K562 (cell line): ENCODE results near the gene USP2. TPM values are rescaled to one million over a fixed set of nuclear protein-coding genes. Genes with fewer than 3 reads are reported as not detected.

Experiments used
- ATAC-seq: fragments of 200-7000 bp; cut with Tn5 transposase; 3 replicates; pipeline ENCODE4 v1.9.1; 2020; ENCODE audit warnings: moderate library complexity
- BruUV-seq: library from RNA; stranded (reverse); fragments of 400-500 nt; replicated peaks from 2 replicates; lab custom pipeline; 2021; lab: Mats Ljungman, UMichigan
- CTCF ChIA-PET: fragments of 300-600 bp; formaldehyde crosslinking; extraction: SDS; loops from one replicate; lab custom pipeline; 2021; ENCODE audit warnings: low intra/inter-chr PET ratio; lab: Yijun Ruan, JAX
- POLR2A ChIA-PET: fragments of 300-600, 350-650 bp; sonication (Branson Sonifier 250); formaldehyde crosslinking; extraction: SDS; loops from one replicate; lab custom pipeline; 2021; ENCODE audit warnings: antibody characterized with exemption, inconsistent platforms; lab: Yijun Ruan, JAX
- DNase-seq, 4 experiments: peaks; one replicate each; pipeline versions ENCODE4 v3.0.0 to v3.0.0-alpha.2; 2011 to 2018; ENCODE audit warnings: low spot score in 3 of 4, mixed read lengths in 3 of 4; ENCODE audit errors: extremely low read depth in 1 of 4
- FAIRE-seq: peaks from 2 replicates; lab custom pipeline; 2011; peaks lifted over from hg19 to GRCh38; lab: Jason Lieb, UNC
- H2AFZ ChIP-seq: 2 replicates; pipeline ENCODE4 v1.6.0; 2011; ENCODE audit warnings: low read depth, low read length, control low read depth, inconsistent platforms
- H3K27ac ChIP-seq: fragments of 200-600 bp; 3 replicates; pipeline ENCODE4 v1.8.0; 2011; ENCODE audit warnings: low read depth, mild to moderate bottlenecking, control low read depth, inconsistent platforms, low read length, moderate library complexity, mixed read lengths; ENCODE audit errors: extremely low read depth
- H3K27me3 ChIP-seq, 2 experiments: fragments of 300-600 bp in 1 of 2; 2 replicates in 1 of 2; 3 replicates in 1 of 2; pipeline versions ENCODE4 v1.6.0 to v1.8.0; 2011; ENCODE audit warnings: inconsistent platforms in 2 of 2, low read length in 2 of 2, mild to moderate bottlenecking in 1 of 2, mixed read lengths in 1 of 2, moderate library complexity in 1 of 2; ENCODE audit not compliant: control insufficient read depth in 2 of 2, insufficient read depth in 2 of 2
- H3K36me3 ChIP-seq: fragments of 300-600 bp; 3 replicates; pipeline ENCODE4 v1.8.0; 2011; ENCODE audit warnings: mild to moderate bottlenecking, low read length, inconsistent platforms; ENCODE audit not compliant: control insufficient read depth, insufficient read depth
- H3K4me1 ChIP-seq, 2 experiments: fragments of 200-600 bp in 1 of 2; replicated peaks in 1 of 2; 2 replicates in 1 of 2; 3 replicates in 1 of 2; pipeline versions ENCODE4 v1.5.1 to v1.8.0; 2011; ENCODE audit warnings: inconsistent platforms in 2 of 2, low read length in 2 of 2, mild to moderate bottlenecking in 1 of 2, mixed read lengths in 1 of 2, moderate library complexity in 1 of 2; ENCODE audit not compliant: control insufficient read depth in 2 of 2, insufficient read depth in 2 of 2
- H3K4me2 ChIP-seq: 2 replicates; pipeline ENCODE4 v1.6.1; 2011; ENCODE audit warnings: low read length, control low read depth, inconsistent platforms, mixed read lengths; ENCODE audit not compliant: insufficient read depth
- H3K4me3 ChIP-seq: fragments of 200-600 bp; sonication (generic), shearing (Covaris generic); 2 replicates; pipeline ENCODE4 v1.5.1; 2016; ENCODE audit warnings: control low read depth, inconsistent platforms
- H3K79me2 ChIP-seq: fragments of 200-600 bp; 3 replicates; pipeline ENCODE4 v1.8.0; 2011; ENCODE audit warnings: low read length, inconsistent platforms; ENCODE audit not compliant: control insufficient read depth, insufficient read depth
- H3K9ac ChIP-seq, 2 experiments: 2 replicates each; pipeline versions ENCODE4 v1.6.0 to v1.6.1; 2011; ENCODE audit warnings: low read depth in 2 of 2, low read length in 2 of 2, control low read depth in 1 of 2, inconsistent platforms in 1 of 2, mild to moderate bottlenecking in 1 of 2, mixed read lengths in 1 of 2; ENCODE audit not compliant: insufficient read depth in 1 of 2
- H3K9me1 ChIP-seq: one replicate; pipeline ENCODE4 v1.6.0; 2011; ENCODE audit warnings: inconsistent platforms, mild to moderate bottlenecking, low read length, moderate library complexity; ENCODE audit not compliant: control insufficient read depth, insufficient read depth
- H3K9me3 ChIP-seq: replicated peaks from 2 replicates; pipeline ENCODE4 v1.5.1; 2011; ENCODE audit warnings: low read depth, low read length, inconsistent platforms; ENCODE audit not compliant: control insufficient read depth, insufficient read depth
- H4K20me1 ChIP-seq: replicated peaks from 2 replicates; pipeline ENCODE4 v1.6.1; 2011; ENCODE audit warnings: low read length, inconsistent platforms, mixed read lengths; ENCODE audit not compliant: control insufficient read depth, insufficient read depth
- ATF3 ChIP-seq, 2 experiments: fragments of 450-650 bp in 1 of 2; sonication (generic) in 1 of 2; formaldehyde crosslinking in 1 of 2; IDR thresholded peaks in 1 of 2; conservative IDR thresholded peaks in 1 of 2; 2 replicates each; pipeline versions ENCODE4 v1.6.1 to v1.8.1; 2016 to 2023; ENCODE audit warnings: mild to moderate bottlenecking in 2 of 2, moderate library complexity in 2 of 2, inconsistent platforms in 1 of 2, missing genetic modification reagents in 1 of 2
- CREM ChIP-seq: IDR thresholded peaks from 2 replicates; pipeline ENCODE4 v1.6.1; 2014; ENCODE audit warnings: antibody characterized with exemption, low read depth
- DMBX1 ChIP-seq: fragments of 250-450 bp; sonication (Bioruptor Pico); IDR thresholded peaks from 2 replicates; pipeline ENCODE4 v1.8.0; 2022; ENCODE audit warnings: inconsistent platforms, mild to moderate bottlenecking, moderate library complexity, borderline replicate concordance
- E2F8 ChIP-seq: fragments of 450-650 bp; IDR thresholded peaks from 2 replicates; pipeline ENCODE4 v1.7.1; 2018; ENCODE audit warnings: mild to moderate bottlenecking, low read depth; ENCODE audit not compliant: partially characterized antibody
- EP400 ChIP-seq: fragments of 450-650 bp; IDR thresholded peaks from 2 replicates; pipeline ENCODE4 v1.6.1; 2017; ENCODE audit warnings: antibody characterized with exemption, mild to moderate bottlenecking, moderate library complexity
- GTF2F1 ChIP-seq: IDR thresholded peaks from 2 replicates; pipeline ENCODE4 v1.6.1; 2011; ENCODE audit warnings: low read depth, low read length, improper control_type of control experiment
- KDM1A ChIP-seq, 2 experiments: fragments of 450-650 bp; IDR thresholded peaks; 2 replicates each; pipeline ENCODE4 v1.6.1; 2016; ENCODE audit warnings: mild to moderate bottlenecking in 2 of 2
- KLF10 ChIP-seq: fragments of 250-450 bp; sonication (Bioruptor Pico); IDR thresholded peaks from 2 replicates; pipeline ENCODE4 v1.6.1; 2021; ENCODE audit warnings: matching md5 sums
- NFIX ChIP-seq: fragments of 250-450 bp; sonication (Bioruptor Pico); IDR thresholded peaks from 2 replicates; pipeline ENCODE4 v1.4.0; 2020; ENCODE audit warnings: low read depth, mild to moderate bottlenecking, moderate library complexity
- SIN3A ChIP-seq, 2 experiments: fragments of 150-350 bp in 1 of 2; IDR thresholded peaks; 2 replicates each; pipeline ENCODE4 v1.6.1; 2011 to 2016; ENCODE audit warnings: borderline replicate concordance in 2 of 2, low read depth in 2 of 2, low read length in 2 of 2, mild to moderate bottlenecking in 2 of 2, moderate library complexity in 2 of 2; ENCODE audit not compliant: control insufficient read depth in 1 of 2
- SNIP1 ChIP-seq: fragments of 450-650 bp; IDR thresholded peaks from 2 replicates; pipeline ENCODE4 v1.7.1; 2017; ENCODE audit warnings: low read depth, mild to moderate bottlenecking
- TAL1 ChIP-seq: fragments of 450-650 bp; IDR thresholded peaks from 2 replicates; pipeline ENCODE4 v1.6.1; 2016; ENCODE audit warnings: mild to moderate bottlenecking
- THAP12 ChIP-seq: fragments of 250-450 bp; sonication (Bioruptor Pico); IDR thresholded peaks from 2 replicates; pipeline ENCODE4 v1.9.0; 2021; ENCODE audit warnings: mild to moderate bottlenecking, inconsistent platforms
- THRB ChIP-seq: fragments of 450-650 bp; formaldehyde crosslinking; conservative IDR thresholded peaks from 2 replicates; pipeline ENCODE4 v1.4.0; 2022; ENCODE audit warnings: mild to moderate bottlenecking, missing genetic modification characterization
- ZC3H8 ChIP-seq: fragments of 450-650 bp; IDR thresholded peaks from 2 replicates; pipeline ENCODE4 v1.6.1; 2017
- ZSCAN32 ChIP-seq: fragments of 450-650 bp; formaldehyde crosslinking; IDR thresholded peaks from 2 replicates; pipeline ENCODE4 v1.4.0; 2020; ENCODE audit warnings: mild to moderate bottlenecking, moderate library complexity
- WGBS: fragments of 100-300 bp; shearing (Covaris generic); methylation state at CpG from one replicate; pipeline ENCODE4 v1.1.6; 2016; ENCODE audit warnings: low coverage, mixed read lengths; ENCODE audit not compliant: insufficient coverage; ENCODE audit errors: missing lambda C conversion rate; 5-methylcytosine and 5-hydroxymethylcytosine counted together
- in situ Hi-C: fragments of 300-500 bp; cut with MboI; formaldehyde crosslinking; loops from 4 replicates; pipeline ENCODE4 v1.15.0; 2018; ENCODE audit warnings: inconsistent platforms, mixed read lengths
- intact Hi-C: fragments of 100-400 bp; cut with micrococcal nuclease; formaldehyde crosslinking; loops from 2 replicates; pipeline ENCODE4 v1.14.2; 2022
- polyA plus RNA-seq, 8 experiments: library from polyadenylated mRNA; depleted of rRNA in 4 of 8; stranded (reverse) in 5 of 8; unstranded in 3 of 8; fragments of >200 nt; fragmentation: Nextera tagmentation in 2 of 8; fragmentation: Illumina TruSeq in 1 of 8; extraction: Ambion mirVana in 2 of 8; extraction: Trizol in 1 of 8; gene quantifications; 2 replicates each; pipeline versions ENCODE4 v1.2.1 to v1.2.3, GENCODE V29; 2011 to 2014; ENCODE audit warnings: inconsistent platforms in 1 of 8, missing spikeins in 1 of 8
- total RNA-seq, 7 experiments: library from RNA; depleted of rRNA in 6 of 7; stranded (reverse); fragments of >200 nt in 6 of 7; fragmentation: Illumina TruSeq in 2 of 7; extraction: Trizol in 2 of 7; gene quantifications; 2 replicates each; pipeline versions ENCODE4 v1.2.1 to v1.2.3, GENCODE V29; 2011 to 2021; ENCODE audit warnings: low replicate concordance in 1 of 7

The USP2 gene
- total and polyA plus RNA-seq, 9 of the 15 experiments (the other 6 are each of a cell fraction or from before 2014, with no cell fraction given) = 2.8 to 16.9 (median 3.9) TPM

- DNase-seq (peak in 1 of 4 experiments; percentile 4), FAIRE-seq (no peak), ATAC-seq (no peak)
- Histone ChIP-seq H3K9me1 (no peaks in the 10 kb centered on the region), H3K27ac (no peak overlapping the region), H3K27me3 (no peaks in the 10 kb centered on the region), H3K4me3 (no peak overlapping the region), H4K20me1 (no peaks in the 10 kb centered on the region), H3K36me3 (no peaks in the 10 kb centered on the region), H3K9me3 (no peaks in the 10 kb centered on the region; the same call in 1 of the 2 replicates), H2AFZ (no peak overlapping the region), H3K9ac (no peak overlapping the region), H3K4me1 (no peaks in the 10 kb centered on the region), H3K79me2 (no peaks in the 10 kb centered on the region), H3K4me2 (no peak overlapping the region)
- intact Hi-C loops (no loop called here), in situ Hi-C loops (no loop called here)
- POLR2A ChIA-PET = no interaction called here
- no TSS peak for BruUV-seq
- WGBS = 27% methylated on average over 7 of the region's 7 CpGs
- CTCF ChIA-PET = interaction anchor here (0.6 kb wide), 1 partner anchor 1681 kb away, joined by 3 read pairs; no protein-coding TSS in a partner anchor
- no peak for TF ChIP-seq NFIX (CRISPR knock-in tag)
- TF ChIP-seq SIN3A (IDR thresholded peaks at IDR 0.05; ENCODE audit: borderline replicate concordance in 2 of 2, control insufficient read depth in 1 of 2, low read depth in 2 of 2, low read length in 2 of 2) = no peak
- TF ChIP-seq KLF10 (CRISPR knock-in tag) = no peak
- TF ChIP-seq CREM = no peak
- no peak for TF ChIP-seq ZC3H8
- no peak for TF ChIP-seq THAP12 (CRISPR knock-in tag)
- TF ChIP-seq DMBX1 (CRISPR knock-in tag) = no peak
- TF ChIP-seq TAL1 = no peak
- no peak for TF ChIP-seq SNIP1
- TF ChIP-seq ZSCAN32 = no peak
- no peak for TF ChIP-seq THRB
- TF ChIP-seq GTF2F1 = no peak
- no peak for TF ChIP-seq KDM1A (IDR thresholded peaks at IDR 0.05)
- no peak for TF ChIP-seq EP400
- TF ChIP-seq ATF3 (IDR thresholded peaks at IDR 0.05) = no peak
- no peak for TF ChIP-seq ATF3 (CRISPR knock-in tag; conservative IDR thresholded peaks at IDR 0.05)
- no peak for TF ChIP-seq E2F8
These were observed 6.6 kb upstream of the USP2 start for GRCh38 chr11:119388103-119388502.
